Measurements from ENCODE around the gene TSNAX. TPM values are rescaled to one million over a fixed set of nuclear protein-coding genes. Genes with fewer than 3 reads are reported as not detected.

The TSNAX gene, protein sequence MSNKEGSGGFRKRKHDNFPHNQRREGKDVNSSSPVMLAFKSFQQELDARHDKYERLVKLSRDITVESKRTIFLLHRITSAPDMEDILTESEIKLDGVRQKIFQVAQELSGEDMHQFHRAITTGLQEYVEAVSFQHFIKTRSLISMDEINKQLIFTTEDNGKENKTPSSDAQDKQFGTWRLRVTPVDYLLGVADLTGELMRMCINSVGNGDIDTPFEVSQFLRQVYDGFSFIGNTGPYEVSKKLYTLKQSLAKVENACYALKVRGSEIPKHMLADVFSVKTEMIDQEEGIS
- 44.1 and 45.2 TPM in 2 replicates for total RNA-seq
- long read RNA-seq, transcript TSNAX-201 (6 exons, 2,650 nt), result major isoform, 361 of 387 reads
- long read RNA-seq, partial matches to known transcripts, result 8 of 387 reads
- long read RNA-seq, other reads (novel, unspliced or antisense), result 17 of 387 reads

- peaks cover 27% of the 10 kb centered on the region for H3K4me1 Mint-ChIP-seq (ENCODE audit: unreplicated experiment)
- no peaks in the 10 kb centered on the region for H3K27me3 Mint-ChIP-seq (ENCODE audit: unreplicated experiment)
- peak within 1 kb of the TSS; percentile 100 for H3K27ac Mint-ChIP-seq (ENCODE audit: unreplicated experiment)
- H3K36me3 Mint-ChIP-seq (ENCODE audit: unreplicated experiment), result peaks cover 5% of the 10 kb centered on the region
- peak; percentile 97 for DNase-seq (ENCODE audit: extremely low spot score, unreplicated experiment)
- no peaks in the 10 kb centered on the region for H3K9me3 Mint-ChIP-seq (ENCODE audit: unreplicated experiment)
- no peak for TF ChIP-seq CTCF (IDR thresholded peaks at IDR 0.05)
- H3K4me3 Mint-ChIP-seq (ENCODE audit: unreplicated experiment), result peak within 1 kb of the TSS; percentile 98
Observed at GRCh38 chr1:231528172-231529029, at the start of gene TSNAX. Gene TSNAX, plus strand, starts transcription at chr1:231528669. Its CDS starts 142 bp downstream, at chr1:231528811.

DNA sequence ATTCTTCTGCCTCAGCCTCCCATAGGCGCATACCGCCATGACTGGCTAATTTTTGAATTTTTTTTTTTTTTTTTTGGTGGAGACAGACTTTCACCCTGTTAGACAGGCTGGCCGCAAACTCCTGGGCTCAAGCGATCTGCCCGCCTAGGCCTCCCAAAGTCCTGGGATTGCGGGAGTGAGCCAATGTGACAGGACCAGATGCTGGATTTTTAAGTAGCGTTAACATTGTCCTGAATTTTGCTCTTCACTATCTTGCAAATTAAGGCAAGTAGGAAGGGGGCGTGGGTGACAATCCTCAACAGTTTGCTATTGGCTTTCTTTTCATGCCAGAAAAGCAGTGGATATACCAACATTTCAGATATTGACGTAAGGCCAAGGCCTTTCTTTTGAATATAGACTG is 49.7 kb upstream of the TSNAX start:
- no peaks in the 10 kb centered on the region for H3K9me3 Mint-ChIP-seq (ENCODE audit: unreplicated experiment)
- TF ChIP-seq CTCF (IDR thresholded peaks at IDR 0.05), result no peak
- H3K4me3 Mint-ChIP-seq (ENCODE audit: unreplicated experiment), result no peak overlapping the region
- no peaks in the 10 kb centered on the region for H3K4me1 Mint-ChIP-seq (ENCODE audit: unreplicated experiment)
- no peak overlapping the region for H3K27ac Mint-ChIP-seq (ENCODE audit: unreplicated experiment)
- H3K27me3 Mint-ChIP-seq (ENCODE audit: unreplicated experiment), result peaks cover 7% of the 10 kb centered on the region
- DNase-seq (ENCODE audit: extremely low spot score, unreplicated experiment), result no peak
- no peaks in the 10 kb centered on the region for H3K36me3 Mint-ChIP-seq (ENCODE audit: unreplicated experiment)

- DNase-seq (ENCODE audit: extremely low spot score, unreplicated experiment), result no peak
- no peaks in the 10 kb centered on the region for H3K9me3 Mint-ChIP-seq (ENCODE audit: unreplicated experiment)
- H3K27ac Mint-ChIP-seq (ENCODE audit: unreplicated experiment), result no peak overlapping the region
- no peaks in the 10 kb centered on the region for H3K36me3 Mint-ChIP-seq (ENCODE audit: unreplicated experiment)
- H3K4me3 Mint-ChIP-seq (ENCODE audit: unreplicated experiment), result no peak overlapping the region
- no peak for TF ChIP-seq CTCF (IDR thresholded peaks at IDR 0.05)
- peaks cover 3% of the 10 kb centered on the region for H3K27me3 Mint-ChIP-seq (ENCODE audit: unreplicated experiment)
- no peaks in the 10 kb centered on the region for H3K4me1 Mint-ChIP-seq (ENCODE audit: unreplicated experiment)
Observed at GRCh38 chr1:231480008-231480407, 48.5 kb upstream of the TSNAX start.

GRCh38 chr1:231481289-231481688 is 47.2 kb upstream of the TSNAX start:
- Mint-ChIP-seq H3K9me3 (ENCODE audit: unreplicated experiment) (no peaks in the 10 kb centered on the region), H3K27me3 (ENCODE audit: unreplicated experiment) (peaks cover 3% of the 10 kb centered on the region)
- TF ChIP-seq CTCF (IDR thresholded peaks at IDR 0.05), result no peak

More at GRCh38 chr1:231481289-231481688, 47.2 kb upstream of the TSNAX start:
- H3K4me1 Mint-ChIP-seq (ENCODE audit: unreplicated experiment), result no peaks in the 10 kb centered on the region
- DNase-seq (ENCODE audit: extremely low spot score, unreplicated experiment), result no peak
- H3K4me3 Mint-ChIP-seq (ENCODE audit: unreplicated experiment), result no peak overlapping the region
- H3K27ac Mint-ChIP-seq (ENCODE audit: unreplicated experiment), result no peak overlapping the region
- H3K36me3 Mint-ChIP-seq (ENCODE audit: unreplicated experiment), result no peaks in the 10 kb centered on the region

Data from osteocyte (in vitro differentiated cells).